Heart right ventricle (tissue), 16 donors: Measurements from ENCODE around the gene FIBIN. TPM values are rescaled to one million over a fixed set of nuclear protein-coding genes. Genes with fewer than 3 reads are reported as not detected.
"Not testable (repeated sequence)": the region's sequence is repeated elsewhere in the genome, so short reads cannot be mapped to it uniquely, and the experiment has no call there.

Experiments
- ATAC-seq, 8 donors: fragments of 200-7000 bp; cut with Tn5 transposase; one replicate each; pipeline ENCODE4 v1.9.1; 2020; ENCODE audit warnings: mild to moderate bottlenecking in 8 of 8, moderate library complexity in 8 of 8, moderate number of reproducible peaks in 1 of 8
- DNase-seq, 2 donors: peaks; one replicate each; pipeline ENCODE4 v3.0.0-alpha.2; 2020
- H3K27ac ChIP-seq, 10 donors: fragments of 200-600 bp; sonication (generic) in 2 of 10; one replicate each; pipeline versions ENCODE4 v1.5.0 to v1.8.0; 2020 to 2022; ENCODE audit warnings: mild to moderate bottlenecking in 3 of 10
- H3K27me3 ChIP-seq, 7 donors: fragments of 200-600 bp; one replicate each; pipeline ENCODE4 v1.8.0; 2021 to 2022; ENCODE audit warnings: mild to moderate bottlenecking in 2 of 7
- H3K36me3 ChIP-seq, 9 donors: fragments of 200-600 bp; sonication (generic) in 1 of 9; one replicate each; pipeline versions ENCODE4 v1.5.0 to v1.8.0; 2020 to 2022; ENCODE audit warnings: mild to moderate bottlenecking in 2 of 9
- H3K4me1 ChIP-seq, 9 donors: fragments of 200-600 bp; sonication (generic) in 1 of 9; one replicate each; pipeline versions ENCODE4 v1.5.0 to v1.8.0; 2020 to 2022; ENCODE audit warnings: mild to moderate bottlenecking in 4 of 9
- H3K4me3 ChIP-seq, 10 donors: fragments of 200-600 bp; sonication (generic) in 2 of 10; one replicate each; pipeline versions ENCODE4 v1.5.0 to v1.8.0; 2020 to 2022; ENCODE audit warnings: mild to moderate bottlenecking in 7 of 10, moderate library complexity in 2 of 10
- H3K9me3 ChIP-seq, 11 donors: fragments of 200-600 bp in 10 of 11; sonication (generic) in 2 of 11; one replicate each; pipeline versions ENCODE4 v1.5.0 to v1.8.0; 2013 to 2022; ENCODE audit warnings: mild to moderate bottlenecking in 2 of 11, control low read depth in 1 of 11, moderate library complexity in 1 of 11
- CTCF ChIP-seq, 9 donors: fragments of 200-600 bp; sonication (generic) in 2 of 9; IDR thresholded peaks; one replicate each; pipeline versions ENCODE4 v1.5.0 to v1.8.0; 2021 to 2022; ENCODE audit warnings: antibody characterized with exemption in 9 of 9, mild to moderate bottlenecking in 5 of 9, moderate library complexity in 1 of 9
- WGBS, 2 donors: extraction: QIAGEN DNeasy Blood & Tissue Kit; methylation state at CpG; one replicate each; pipeline ENCODE4 v1.1.7; 2013; ENCODE audit warnings: inconsistent platforms in 1 of 2; 5-methylcytosine and 5-hydroxymethylcytosine counted together
- intact Hi-C, 10 donors: fragments of 100-400 bp; cut with DNase I; formaldehyde crosslinking; loops; one replicate each; pipeline versions ENCODE4 v1.11.1 to v1.14.2; 2022
- polyA plus RNA-seq, 2 donors: library from polyadenylated mRNA; stranded (reverse); fragments of 200-250 nt; gene quantifications; one replicate each; pipeline ENCODE4 v1.2.3, GENCODE V29; 2013
- total RNA-seq, 10 donors: library from RNA; stranded (reverse); fragmentation: NEBNext Ultra II Directional in 3 of 10; extraction: Animal tissue kit (Norgen Biotek cat#: 25700) in 3 of 10; gene quantifications; one replicate each; pipeline versions ENCODE4 v1.2.1 to v1.2.4, GENCODE V29; 2021 to 2023
- donor health status: Arrhythmogenic right ventricular cardiomyopathy.
- donor health status: ischemic (EF 13 %, LVEDD 7.1; RV severe dilation, severe dysfunction).
- donor health status: healthy with polysubstance abuse.
- donor health status: DM: no; HTN: yes; CAD: no.
- donor health status: DM: no; HTN: no; CAD: no.
- donor health status: ischemic (EF 25% LVEDD 6.9; RV normal size, moderate dysfunction).
- donor health status: ischemic (EF 25% LVEDD 5.7; RV mildly dilated, moderate dysfunction).
- donor health status: healthy.
- donor health status: DM: yes; HTN: yes; CAD: no.
- donor health status: Ischemic cardiomyopathy.
- donor health status: ischemic (EF 35%, LVEDD 5.7; RV mildly dilated, moderate dysfunction).
- donor health status: nonischemic (EF 11% LVEDD 7.7; RV severe dilation, severe dysfunction).
- donor health status: DM: yes; HTN: yes; CAD: no.
- donor health status: PGD.
- donor health status: ischemic (EF 29% LVEDD 5.4; RV normal size, mild dysfunction).
- donor health status: nonischemic (EF 23%, LVEDD 6.1; RV moderate dilation, normal function).

FIBIN gene
- total and polyA plus RNA-seq, 12 donors = 3.5 to 13.8 (median 5.9) TPM

DNA sequence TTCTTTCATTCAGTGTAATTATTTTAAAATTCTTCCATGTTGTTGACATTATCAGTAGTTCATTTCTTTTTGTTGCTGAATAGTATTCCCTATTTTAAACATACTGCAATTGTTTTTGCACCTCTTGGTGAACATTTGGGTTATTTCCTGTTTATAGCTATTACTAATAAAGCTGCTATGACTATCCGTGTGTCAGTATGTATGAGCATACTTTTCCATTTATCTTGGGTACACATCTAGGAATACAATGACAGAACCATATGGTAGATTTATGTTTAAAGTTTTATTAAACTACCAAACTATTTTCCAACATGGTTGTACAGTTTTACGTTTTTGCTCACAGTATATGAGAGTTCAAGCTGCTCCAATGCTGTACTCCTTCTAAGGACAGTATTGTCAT, 22.0 kb upstream of the FIBIN start:
- H3K36me3 ChIP-seq = no peaks in the 10 kb centered on the region
- 70 to 79% methylated on average over 2 of the region's 2 CpGs for WGBS, 2 donors
- H3K27me3 ChIP-seq = no peaks in the 10 kb centered on the region
- H3K27ac ChIP-seq = no peak overlapping the region
- H3K4me1 ChIP-seq = peaks cover 0 to 4% (median 0%) of the 10 kb centered on the region in 9 donors
- no peak overlapping the region for H3K4me3 ChIP-seq
- intact Hi-C loops = no loop called here
- DNase-seq = no peak
- no peak for TF ChIP-seq CTCF (IDR thresholded peaks at IDR 0.05)
- H3K9me3 ChIP-seq = no peaks in the 10 kb centered on the region
- ATAC-seq = no peak

GRCh38 chr11:26974069-26974783, 19.7 kb upstream of the FIBIN start:
- Histone ChIP-seq H3K9me3 (peaks cover 0 to 13% (median 2%) of the 10 kb centered on the region in 11 donors), H3K27me3 (no peaks in the 10 kb centered on the region), H3K27ac (no peak overlapping the region), H3K4me1 (peaks cover 0 to 4% (median 0%) of the 10 kb centered on the region in 9 donors), H3K36me3 (no peaks in the 10 kb centered on the region), H3K4me3 (no peak overlapping the region)
- WGBS, 2 donors = 78 to 81% methylated on average over 3 of the region's 3 CpGs
- no peak for DNase-seq
- ATAC-seq = no peak
- TF ChIP-seq CTCF (IDR thresholded peaks at IDR 0.05) = no peak
- intact Hi-C loops = no loop called here

- TF ChIP-seq CTCF (IDR thresholded peaks at IDR 0.05) = no peak
- WGBS, 2 donors = 42 to 56% methylated on average over 2 of the region's 2 CpGs
- Histone ChIP-seq H3K27me3 (no peaks in the 10 kb centered on the region), H3K9me3 (peaks cover 0 to 21% (median 10%) of the 10 kb centered on the region in 11 donors), H3K36me3 (no peaks in the 10 kb centered on the region), H3K27ac (no peak overlapping the region), H3K4me3 (no peak overlapping the region), H3K4me1 (peaks cover 0 to 4% (median 0%) of the 10 kb centered on the region in 9 donors)
- ATAC-seq = no peak
- intact Hi-C loops = no loop called here
- DNase-seq = no peak
Observed at GRCh38 chr11:26974996-26975395, 18.9 kb upstream of the FIBIN start.

DNA sequence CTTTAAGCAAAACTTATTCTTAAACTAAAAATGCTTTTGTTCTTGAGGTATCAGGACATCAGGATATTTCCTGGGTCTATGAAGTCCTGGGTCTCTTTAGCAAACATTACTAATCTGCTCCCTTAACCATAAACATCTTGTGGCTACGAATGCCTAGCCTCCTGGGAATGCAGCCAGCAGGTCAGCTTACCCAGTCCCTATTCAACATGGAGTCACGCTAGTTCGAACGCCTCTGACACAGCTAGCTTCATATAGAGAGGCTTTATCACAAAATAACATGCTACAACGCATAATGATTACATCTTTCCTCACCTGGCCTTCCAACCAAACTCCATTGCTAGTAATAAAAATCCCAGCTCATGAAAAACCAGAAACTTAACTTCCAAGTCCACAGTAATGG, 17.5 kb upstream of the FIBIN start:
- DNase-seq (no peak), ATAC-seq (no peak)
- Histone ChIP-seq H3K4me1 (peaks cover 0 to 4% (median 0%) of the 10 kb centered on the region in 9 donors), H3K4me3 (no peak overlapping the region), H3K27me3 (no peaks in the 10 kb centered on the region), H3K36me3 (no peaks in the 10 kb centered on the region), H3K27ac (no peak overlapping the region), H3K9me3 (peaks cover 0 to 27% (median 11%) of the 10 kb centered on the region in 11 donors)
- intact Hi-C loops = no loop called here
- TF ChIP-seq CTCF (IDR thresholded peaks at IDR 0.05) = no peak
- WGBS, 2 donors = 75 to 78% methylated on average over 5 of the region's 5 CpGs

GRCh38 chr11:26977209-26977608, 16.7 kb upstream of the FIBIN start:
- intact Hi-C loops, ATAC-seq, H3K36me3 ChIP-seq, H3K27ac ChIP-seq, DNase-seq, H3K4me3 ChIP-seq, H3K4me1 ChIP-seq, H3K27me3 ChIP-seq: not testable (repeated sequence)
- peaks cover 0 to 34% (median 11%) of the 10 kb centered on the region in 11 donors for H3K9me3 ChIP-seq
- 86 to 90% methylated on average over 15 of the region's 15 CpGs for WGBS, 2 donors
